ENCODE measurements around the gene ROBO1. TPM values are rescaled to one million over a fixed set of nuclear protein-coding genes. Genes with fewer than 3 reads are reported as not detected.

ROBO1 gene
- total RNA-seq, 1 donor from 2014 or later = 20.8 TPM

- Histone ChIP-seq H3K27me3 (ENCODE audit: control insufficient read depth, insufficient read depth, low read length) (no peaks in the 10 kb centered on the region), H3K4me3 (ENCODE audit: low read depth, low read length) (no peak overlapping the region), H3K36me3 (ENCODE audit: control insufficient read depth, insufficient read depth, low read length) (no peaks in the 10 kb centered on the region)
- no peak for TF ChIP-seq CTCF (IDR thresholded peaks at IDR 0.05; ENCODE audit: insufficient read depth, low read length, severe bottlenecking)
- no peak for FAIRE-seq
- no peak for DNase-seq (ENCODE audit: low read depth)
Observed at GRCh38 chr3:79421273-79421672, 346.5 kb downstream of the ROBO1 start.

GRCh38 chr3:79418855-79419621, 348.8 kb downstream of the ROBO1 start:
- DNase-seq (ENCODE audit: low read depth) = peak; percentile 27
- Histone ChIP-seq H3K27me3 (ENCODE audit: control insufficient read depth, insufficient read depth, low read length) (no peaks in the 10 kb centered on the region), H3K4me3 (ENCODE audit: low read depth, low read length) (no peak overlapping the region), H3K36me3 (ENCODE audit: control insufficient read depth, insufficient read depth, low read length) (no peaks in the 10 kb centered on the region)
- TF ChIP-seq CTCF (IDR thresholded peaks at IDR 0.05; ENCODE audit: insufficient read depth, low read length, severe bottlenecking) = no peak
- no peak for FAIRE-seq

- no peaks in the 10 kb centered on the region for H3K27me3 ChIP-seq (ENCODE audit: control insufficient read depth, insufficient read depth, low read length)
- H3K4me3 ChIP-seq (ENCODE audit: low read depth, low read length) = no peak overlapping the region
- FAIRE-seq (no peak), DNase-seq (ENCODE audit: low read depth) (no peak)
- H3K36me3 ChIP-seq (ENCODE audit: control insufficient read depth, insufficient read depth, low read length) = no peaks in the 10 kb centered on the region
- TF ChIP-seq CTCF (IDR thresholded peaks at IDR 0.05; ENCODE audit: insufficient read depth, low read length, severe bottlenecking) = no peak
Observed at GRCh38 chr3:79415356-79415755, 352.4 kb downstream of the ROBO1 start.

- no peak overlapping the region for H3K4me3 ChIP-seq (ENCODE audit: low read depth, low read length)
- H3K36me3 ChIP-seq (ENCODE audit: control insufficient read depth, insufficient read depth, low read length) = no peaks in the 10 kb centered on the region
- peak; percentile 74 for DNase-seq (ENCODE audit: low read depth)
- no peak for TF ChIP-seq CTCF (IDR thresholded peaks at IDR 0.05; ENCODE audit: insufficient read depth, low read length, severe bottlenecking)
- no peaks in the 10 kb centered on the region for H3K27me3 ChIP-seq (ENCODE audit: control insufficient read depth, insufficient read depth, low read length)
- no peak for FAIRE-seq
Observed at GRCh38 chr3:79414806-79415205, 353.0 kb downstream of the ROBO1 start.

GRCh38 chr3:79414035-79414434, 353.8 kb downstream of the ROBO1 start:
- Histone ChIP-seq H3K27me3 (ENCODE audit: control insufficient read depth, insufficient read depth, low read length) (no peaks in the 10 kb centered on the region), H3K36me3 (ENCODE audit: control insufficient read depth, insufficient read depth, low read length) (no peaks in the 10 kb centered on the region), H3K4me3 (ENCODE audit: low read depth, low read length) (no peak overlapping the region)
- no peak for DNase-seq (ENCODE audit: low read depth)
- no peak for TF ChIP-seq CTCF (IDR thresholded peaks at IDR 0.05; ENCODE audit: insufficient read depth, low read length, severe bottlenecking)
- no peak for FAIRE-seq

- no peak for TF ChIP-seq CTCF (IDR thresholded peaks at IDR 0.05; ENCODE audit: insufficient read depth, low read length, severe bottlenecking)
- FAIRE-seq (no peak), DNase-seq (ENCODE audit: low read depth) (no peak)
- Histone ChIP-seq H3K36me3 (ENCODE audit: control insufficient read depth, insufficient read depth, low read length) (no peaks in the 10 kb centered on the region), H3K4me3 (ENCODE audit: low read depth, low read length) (no peak overlapping the region), H3K27me3 (ENCODE audit: control insufficient read depth, insufficient read depth, low read length) (no peaks in the 10 kb centered on the region)
Observed at GRCh38 chr3:79412537-79412936, 355.3 kb downstream of the ROBO1 start.

Measured in bronchial epithelial cell (primary cell).